HepG2 (cell line): Measurements from ENCODE around the gene SAE1. TPM values are rescaled to one million over a fixed set of nuclear protein-coding genes. Genes with fewer than 3 reads are reported as not detected.

Source experiments
- ATAC-seq: fragments of 200-7000 bp; cut with Tn5 transposase; 3 replicates; pipeline ENCODE4 v1.9.1; 2020; ENCODE audit warnings: mild to moderate bottlenecking, moderate library complexity
- BruUV-seq: library from RNA; stranded (reverse); fragments of 400-500 nt; replicated peaks from 2 replicates; lab custom pipeline; 2021; lab: Mats Ljungman, UMichigan
- CTCF ChIA-PET: fragments of 300-600 bp; formaldehyde crosslinking; extraction: SDS; loops from one replicate; lab custom pipeline; 2021; ENCODE audit warnings: low total read pairs, inconsistent platforms, low intra/inter-chr PET ratio; lab: Yijun Ruan, JAX
- POLR2A ChIA-PET: fragments of 350-600 bp; sonication (Branson Sonifier 250); formaldehyde crosslinking; loops from one replicate; lab custom pipeline; 2020; ENCODE audit warnings: antibody characterized with exemption, inconsistent platforms; lab: Yijun Ruan, JAX
- DNase-seq: peaks from one replicate; pipeline ENCODE4 v3.0.0-alpha.2; 2015; ENCODE audit warnings: low spot score
- FAIRE-seq: peaks from 3 replicates; lab custom pipeline; 2011; peaks lifted over from hg19 to GRCh38; lab: Jason Lieb, UNC
- H2AFZ ChIP-seq: one replicate; pipeline ENCODE4 v1.6.1; 2011; ENCODE audit warnings: low read length, inconsistent platforms
- H3K27ac ChIP-seq: fragments of 300-600 bp; 3 replicates; pipeline ENCODE4 v1.8.0; 2011; ENCODE audit warnings: mixed run types, mild to moderate bottlenecking, mixed read lengths, low read length, inconsistent platforms; ENCODE audit not compliant: insufficient read depth; ENCODE audit errors: extremely low read length
- H3K27me3 ChIP-seq, 2 experiments: fragments of 200-600 bp in 1 of 2; 2 replicates in 1 of 2; 3 replicates in 1 of 2; pipeline versions ENCODE4 v1.6.0 to v1.8.0; 2011; ENCODE audit warnings: low read length in 2 of 2, mild to moderate bottlenecking in 2 of 2, moderate library complexity in 2 of 2, inconsistent platforms in 1 of 2; ENCODE audit not compliant: insufficient read depth in 2 of 2, control insufficient read depth in 1 of 2
- H3K36me3 ChIP-seq, 2 experiments: fragments of 200-600 bp in 1 of 2; replicated peaks in 1 of 2; 2 replicates in 1 of 2; 3 replicates in 1 of 2; pipeline versions ENCODE4 v1.5.1 to v1.8.0; 2011; ENCODE audit warnings: low read length in 2 of 2, inconsistent platforms in 1 of 2; ENCODE audit not compliant: insufficient read depth in 2 of 2, control insufficient read depth in 1 of 2
- H3K4me1 ChIP-seq: 2 replicates; pipeline ENCODE4 v1.5.1; 2012; ENCODE audit warnings: low read length, inconsistent platforms; ENCODE audit not compliant: insufficient read depth
- H3K4me2 ChIP-seq: 2 replicates; pipeline ENCODE4 v1.6.0; 2011; ENCODE audit warnings: low read depth, low read length, inconsistent platforms
- H3K4me3 ChIP-seq, 3 experiments: fragments of 200-600 bp in 1 of 3; sonication (generic), shearing (Covaris generic) in 1 of 3; replicated peaks in 1 of 3; 2 replicates each; pipeline ENCODE4 v1.5.1; 2011 to 2016; ENCODE audit warnings: low read length in 3 of 3, inconsistent platforms in 2 of 3, low read depth in 2 of 3, mild to moderate bottlenecking in 2 of 3, control low read depth in 1 of 3, mixed read lengths in 1 of 3; ENCODE audit not compliant: insufficient read depth in 1 of 3
- H3K79me2 ChIP-seq: one replicate; pipeline ENCODE4 v1.6.1; 2011; ENCODE audit warnings: low read length, inconsistent platforms; ENCODE audit not compliant: insufficient read depth
- H3K9ac ChIP-seq: 2 replicates; pipeline ENCODE4 v1.6.0; 2011; ENCODE audit warnings: mild to moderate bottlenecking, low read depth, low read length, inconsistent platforms; ENCODE audit not compliant: insufficient read depth
- H3K9me3 ChIP-seq: 2 replicates; pipeline ENCODE4 v1.5.1; 2012; ENCODE audit warnings: mild to moderate bottlenecking, low read length
- H4K20me1 ChIP-seq: 2 replicates; pipeline ENCODE4 v1.6.0; 2011; ENCODE audit warnings: inconsistent platforms, mild to moderate bottlenecking, low read length, moderate library complexity; ENCODE audit not compliant: insufficient read depth
- CAMTA2 ChIP-seq: sonication (generic); formaldehyde crosslinking; IDR thresholded peaks from 2 replicates; pipeline ENCODE4 v1.4.0; 2020; ENCODE audit warnings: mild to moderate bottlenecking, missing genetic modification reagents, borderline replicate concordance
- HDAC2 ChIP-seq: sonication (generic); formaldehyde crosslinking; IDR thresholded peaks from 2 replicates; pipeline ENCODE4 v1.4.0; 2020; ENCODE audit warnings: missing genetic modification reagents
- NFYB ChIP-seq: sonication (generic); formaldehyde crosslinking; IDR thresholded peaks from 2 replicates; pipeline ENCODE4 v1.4.0; 2020; ENCODE audit warnings: missing genetic modification reagents
- SMAD3 ChIP-seq: sonication (generic); formaldehyde crosslinking; IDR thresholded peaks from 2 replicates; pipeline ENCODE4 v1.4.0; 2020; ENCODE audit warnings: missing genetic modification reagents
- SMARCE1 ChIP-seq: fragments of 450-650 bp; IDR thresholded peaks from 2 replicates; pipeline ENCODE4 v1.6.1; 2017; ENCODE audit warnings: borderline replicate concordance
- SYNCRIP ChIP-seq: fragments of 200-400 bp; formaldehyde crosslinking; IDR thresholded peaks from 2 replicates; pipeline ENCODE4 v1.6.1; 2018; ENCODE audit warnings: mild to moderate bottlenecking, low read depth, low read length; ENCODE audit not compliant: insufficient read depth
- ZNF235 ChIP-seq: sonication (generic); formaldehyde crosslinking; IDR thresholded peaks from 2 replicates; pipeline ENCODE4 v1.8.1; 2023; ENCODE audit warnings: mild to moderate bottlenecking, missing genetic modification reagents, borderline replicate concordance
- ZNF329 ChIP-seq: sonication (generic); formaldehyde crosslinking; IDR thresholded peaks from 2 replicates; pipeline ENCODE4 v1.9.0; 2021; ENCODE audit warnings: low read depth, mild to moderate bottlenecking, missing genetic modification reagents
- ZNF337 ChIP-seq: sonication (generic); formaldehyde crosslinking; IDR thresholded peaks from 2 replicates; pipeline ENCODE4 v1.5.1; 2020; ENCODE audit warnings: missing genetic modification reagents, low read depth, mild to moderate bottlenecking, borderline replicate concordance
- ZNF768 ChIP-seq: sonication (generic); formaldehyde crosslinking; IDR thresholded peaks from 2 replicates; pipeline ENCODE4 v1.4.0; 2020; ENCODE audit warnings: missing genetic modification reagents
- ZNF891 ChIP-seq: sonication (generic); formaldehyde crosslinking; IDR thresholded peaks from 2 replicates; pipeline ENCODE4 v1.5.0; 2020; ENCODE audit warnings: mild to moderate bottlenecking, missing genetic modification reagents
- ZSCAN29 ChIP-seq: sonication (generic); formaldehyde crosslinking; conservative IDR thresholded peaks from 2 replicates; pipeline ENCODE4 v1.4.0; 2020; ENCODE audit warnings: mild to moderate bottlenecking, missing genetic modification reagents
- WGBS: methylation state at CpG from one replicate; pipeline ENCODE4 v1.1.6; 2017; ENCODE audit warnings: low lambda C conversion rate; 5-methylcytosine and 5-hydroxymethylcytosine counted together
- in situ Hi-C: cut with HindIII; loops from 2 replicates; pipeline ENCODE4 v1.10.0; 2017; ENCODE audit warnings: low pct_unique_long_range_greater_than_20kb; ENCODE audit not compliant: extremely low pct_ligation_motif_present
- intact Hi-C: fragments of 100-400 bp; cut with micrococcal nuclease; formaldehyde crosslinking; loops from one replicate; pipeline ENCODE4 v1.10.0; 2022; ENCODE audit not compliant: unreplicated experiment
- polyA plus RNA-seq, 8 experiments: library from polyadenylated mRNA; depleted of rRNA in 3 of 8; stranded (reverse) in 7 of 8; unstranded in 1 of 8; fragments of >200 nt; fragmentation: Illumina TruSeq in 4 of 8; extraction: Trizol in 4 of 8; gene quantifications; 2 replicates each; pipeline versions ENCODE4 v1.2.1 to v1.2.3, GENCODE V29; 2011 to 2016; ENCODE audit warnings: low read depth in 4 of 8, missing spikeins in 1 of 8, mixed read lengths in 1 of 8; ENCODE audit not compliant: insufficient read depth in 1 of 8
- total RNA-seq, 5 experiments: library from RNA; depleted of rRNA; stranded (reverse); fragments of >200 nt; fragmentation: Illumina TruSeq; extraction: Trizol; gene quantifications; 2 replicates each; pipeline ENCODE4 v1.2.3, GENCODE V29; 2016; ENCODE audit warnings: low read depth in 1 of 5
- TF ChIP-seq, protein P1 (sequence below), 2 experiments: sonication (generic) in 1 of 2; formaldehyde crosslinking in 1 of 2; IDR thresholded peaks; 2 replicates each; pipeline versions ENCODE4 v1.5.1 to v1.6.1; 2011 to 2020; ENCODE audit warnings: borderline replicate concordance in 1 of 2, low read depth in 1 of 2, low read length in 1 of 2, mild to moderate bottlenecking in 1 of 2, missing genetic modification reagents in 1 of 2, moderate library complexity in 1 of 2
- TF ChIP-seq, protein P2 (sequence below), 2 experiments: fragments of 450-650 bp in 1 of 2; sonication (generic) in 1 of 2; formaldehyde crosslinking; IDR thresholded peaks; 2 replicates each; pipeline versions ENCODE4 v1.5.0 to v1.8.0; 2020 to 2022; ENCODE audit warnings: mild to moderate bottlenecking in 1 of 2, missing genetic modification reagents in 1 of 2
- TF ChIP-seq, protein P3 (sequence below): sonication (generic); formaldehyde crosslinking; IDR thresholded peaks from 2 replicates; pipeline ENCODE4 v1.4.0; 2020; ENCODE audit warnings: missing genetic modification reagents

SAE1 gene
- total and polyA plus RNA-seq, 2 of the 13 experiments (the other 11 are each of a cell fraction or from before 2014, with no cell fraction given) = 87.6 to 197 TPM

DNA sequence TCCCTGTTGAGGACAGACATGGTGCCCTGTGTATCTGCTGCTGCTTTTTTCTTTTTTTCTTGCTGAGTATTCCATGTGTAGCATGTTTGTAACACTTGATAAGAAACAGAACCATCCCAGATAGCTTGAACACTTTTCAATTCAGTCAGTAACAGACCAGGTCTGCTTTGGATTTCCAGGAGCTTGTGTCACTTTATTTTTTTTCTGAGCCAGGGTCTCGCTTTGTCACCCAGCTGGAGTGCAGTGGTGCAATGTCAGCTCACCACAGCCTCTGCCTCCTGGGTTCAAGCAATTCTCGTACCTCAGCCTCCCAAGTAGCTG is 56.7 kb downstream of the SAE1 start:
- Histone ChIP-seq H2AFZ (no peak overlapping the region), H4K20me1 (no peaks in the 10 kb centered on the region), H3K4me3 (no peak overlapping the region), H3K4me1 (peaks cover 66% of the 10 kb centered on the region), H3K9me3 (no peaks in the 10 kb centered on the region), H3K36me3 (peaks cover 8 to 30% of the 10 kb centered on the region in 2 experiments), H3K27ac (peak overlapping the region; percentile 83), H3K27me3 (no peaks in the 10 kb centered on the region), H3K9ac (no peak overlapping the region), H3K4me2 (no peak overlapping the region), H3K79me2 (peaks cover 8% of the 10 kb centered on the region)
- ChIA-PET CTCF (no interaction called here), POLR2A (interaction anchor here (1.3 to 3.8 kb wide), 4 partner anchors 23 to 74 kb away, joined by 3 to 14 read pairs (median 4); partner anchors contain the start of gene ZC3H4)
- no peak for FAIRE-seq
- BruUV-seq = no TSS peak
- TF ChIP-seq SMAD3 (CRISPR knock-in tag) (no peak), CAMTA2 (CRISPR knock-in tag) (no peak), SMARCE1 (no peak), ZNF235 (CRISPR knock-in tag) (no peak), NFYB (CRISPR knock-in tag) (no peak), HDAC2 (CRISPR knock-in tag) (no peak), SYNCRIP (no peak), ZNF891 (CRISPR knock-in tag) (no peak), ZNF768 (CRISPR knock-in tag) (no peak), ZSCAN29 (no peak), ZNF329 (CRISPR knock-in tag) (no peak), ZNF337 (CRISPR knock-in tag) (no peak)
- TF ChIP-seq, protein P1, sequence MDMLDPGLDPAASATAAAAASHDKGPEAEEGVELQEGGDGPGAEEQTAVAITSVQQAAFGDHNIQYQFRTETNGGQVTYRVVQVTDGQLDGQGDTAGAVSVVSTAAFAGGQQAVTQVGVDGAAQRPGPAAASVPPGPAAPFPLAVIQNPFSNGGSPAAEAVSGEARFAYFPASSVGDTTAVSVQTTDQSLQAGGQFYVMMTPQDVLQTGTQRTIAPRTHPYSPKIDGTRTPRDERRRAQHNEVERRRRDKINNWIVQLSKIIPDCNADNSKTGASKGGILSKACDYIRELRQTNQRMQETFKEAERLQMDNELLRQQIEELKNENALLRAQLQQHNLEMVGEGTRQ (IDR thresholded peaks at IDR 0.05; ENCODE audit: low read depth, low read length) = no peak
- TF ChIP-seq, protein P1 (CRISPR knock-in tag; IDR thresholded peaks at IDR 0.05; ENCODE audit: borderline replicate concordance) = no peak
- TF ChIP-seq, protein P2, sequence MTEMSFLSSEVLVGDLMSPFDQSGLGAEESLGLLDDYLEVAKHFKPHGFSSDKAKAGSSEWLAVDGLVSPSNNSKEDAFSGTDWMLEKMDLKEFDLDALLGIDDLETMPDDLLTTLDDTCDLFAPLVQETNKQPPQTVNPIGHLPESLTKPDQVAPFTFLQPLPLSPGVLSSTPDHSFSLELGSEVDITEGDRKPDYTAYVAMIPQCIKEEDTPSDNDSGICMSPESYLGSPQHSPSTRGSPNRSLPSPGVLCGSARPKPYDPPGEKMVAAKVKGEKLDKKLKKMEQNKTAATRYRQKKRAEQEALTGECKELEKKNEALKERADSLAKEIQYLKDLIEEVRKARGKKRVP (CRISPR knock-in tag; IDR thresholded peaks at IDR 0.05) = no peak
- TF ChIP-seq, protein P3, sequence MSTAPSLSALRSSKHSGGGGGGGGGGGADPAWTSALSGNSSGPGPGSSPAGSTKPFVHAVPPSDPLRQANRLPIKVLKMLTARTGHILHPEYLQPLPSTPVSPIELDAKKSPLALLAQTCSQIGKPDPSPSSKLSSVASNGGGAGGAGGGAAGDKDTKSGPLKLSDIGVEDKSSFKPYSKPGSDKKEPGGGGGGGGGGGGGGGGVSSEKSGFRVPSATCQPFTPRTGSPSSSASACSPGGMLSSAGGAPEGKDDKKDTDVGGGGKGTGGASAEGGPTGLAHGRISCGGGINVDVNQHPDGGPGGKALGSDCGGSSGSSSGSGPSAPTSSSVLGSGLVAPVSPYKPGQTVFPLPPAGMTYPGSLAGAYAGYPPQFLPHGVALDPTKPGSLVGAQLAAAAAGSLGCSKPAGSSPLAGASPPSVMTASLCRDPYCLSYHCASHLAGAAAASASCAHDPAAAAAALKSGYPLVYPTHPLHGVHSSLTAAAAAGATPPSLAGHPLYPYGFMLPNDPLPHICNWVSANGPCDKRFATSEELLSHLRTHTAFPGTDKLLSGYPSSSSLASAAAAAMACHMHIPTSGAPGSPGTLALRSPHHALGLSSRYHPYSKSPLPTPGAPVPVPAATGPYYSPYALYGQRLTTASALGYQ (CRISPR knock-in tag) = no peak
- intact Hi-C loops (no loop called here), in situ Hi-C loops (no loop called here)
- no peak for ATAC-seq
- WGBS = 97% methylated on average over 2 of the region's 2 CpGs
- DNase-seq = no peak
